ENCODE data around the gene DIDO1.

- TF ChIP-seq CTCF (IDR thresholded peaks at IDR 0.05) (no peak), ZFX (IDR thresholded peaks at IDR 0.05; ENCODE audit: borderline replicate concordance) (no peak)
These were observed 38.4 kb upstream of the DIDO1 start for GRCh38 chr20:62964700-62965099.
